NCI-H2227 (cell line): ENCODE data around the gene UNC5A.
"Not testable (repeated sequence)": the region's sequence is repeated elsewhere in the genome, so short reads cannot be mapped to it uniquely, and the experiment has no call there.

ENCODE experiments used
- DNase-seq: peaks from one replicate; lab custom pipeline; 2025; ENCODE audit not compliant: unreplicated experiment; lab: John Stamatoyannopoulos, UW

Gene UNC5A

GRCh38 chr5:176861276-176861675 is 50.9 kb downstream of the UNC5A start:
- DNase-seq: no peak

GRCh38 chr5:176862330-176862995 is 52.1 kb downstream of the UNC5A start:
- no peak for DNase-seq

- no peak for DNase-seq
Measured at GRCh38 chr5:176863041-176863764, 52.8 kb downstream of the UNC5A start.

GRCh38 chr5:176863765-176864098 is 53.4 kb downstream of the UNC5A start:
- DNase-seq: no peak

- DNase-seq: no peak
Measured at GRCh38 chr5:176864755-176865154, 54.4 kb downstream of the UNC5A start.

GRCh38 chr5:176865964-176866363 is 55.6 kb downstream of the UNC5A start:
- no peak for DNase-seq

- peak; percentile 79 for DNase-seq
Measured at GRCh38 chr5:176866707-176867310, 56.5 kb downstream of the UNC5A start.

- DNase-seq: no peak
Measured at GRCh38 chr5:176868126-176868525, 57.8 kb downstream of the UNC5A start.

GRCh38 chr5:176868731-176869130 is 58.4 kb downstream of the UNC5A start:
- no peak for DNase-seq

GRCh38 chr5:176869501-176870109 is 59.2 kb downstream of the UNC5A start:
- DNase-seq: no peak

- DNase-seq: no peak
Measured at GRCh38 chr5:176870110-176870591, 59.8 kb downstream of the UNC5A start.

- DNase-seq: not testable (repeated sequence)
Measured at GRCh38 chr5:176870644-176871043, 60.3 kb downstream of the UNC5A start.

GRCh38 chr5:176872586-176872985 is 62.2 kb downstream of the UNC5A start:
- DNase-seq: not testable (repeated sequence)

- not testable (repeated sequence) for DNase-seq
Measured at GRCh38 chr5:176873011-176873410, 62.7 kb downstream of the UNC5A start.

- no peak for DNase-seq
Measured at GRCh38 chr5:176873541-176874172, 63.3 kb downstream of the UNC5A start.

GRCh38 chr5:176874198-176874780 is 63.9 kb downstream of the UNC5A start:
- no peak for DNase-seq

- DNase-seq: no peak
Measured at GRCh38 chr5:176875014-176875550, 64.7 kb downstream of the UNC5A start.

- no peak for DNase-seq
Measured at GRCh38 chr5:176875783-176876505, 65.6 kb downstream of the UNC5A start.

- no peak for DNase-seq
Measured at GRCh38 chr5:176876506-176877431, 66.4 kb downstream of the UNC5A start.
